Measurements from ENCODE around the gene PGLYRP3. TPM values are rescaled to one million over a fixed set of nuclear protein-coding genes. Genes with fewer than 3 reads are reported as not detected.

PGLYRP3 gene
- total and polyA plus RNA-seq, 2 of the 8 experiments (the other 6 are each of a cell fraction or from before 2014, with no cell fraction given), result not detected

GRCh38 chr1:153292740-153293479 is 19.8 kb downstream of the PGLYRP3 start:
- no peak overlapping the region for H3K4me2 ChIP-seq (ENCODE audit: insufficient read depth in 1 of 2, low read depth in 2 of 2, low read length in 2 of 2)
- no peak overlapping the region for H3K4me3 ChIP-seq (ENCODE audit: extremely low read depth in 1 of 4, insufficient read depth in 2 of 4, low read depth in 3 of 4, low read length in 4 of 4)
- H3K27me3 ChIP-seq (replicated peaks in 1 of 4; ENCODE audit: control insufficient read depth in 3 of 4, extremely low read depth in 1 of 4, insufficient read depth in 3 of 4, low read length in 3 of 4), result no peaks in the 10 kb centered on the region
- no peak overlapping the region for H2BK15ac ChIP-seq (ENCODE audit: low read length)
- H4K91ac ChIP-seq (replicated peaks; ENCODE audit: insufficient read length, low read length), result peak overlapping the region; percentile 51
- H2BK120ac ChIP-seq (replicated peaks; ENCODE audit: low read depth, low read length), result no peak overlapping the region
- no peak overlapping the region for H4K5ac ChIP-seq (ENCODE audit: insufficient read length, low read depth, low read length)
- FAIRE-seq, result no peak
- H2BK5ac ChIP-seq (ENCODE audit: low read depth, low read length), result no peak overlapping the region
- no peaks in the 10 kb centered on the region for H3K79me1 ChIP-seq (ENCODE audit: low read depth, low read length)
- H3K9me3 ChIP-seq (ENCODE audit: insufficient read depth in 2 of 2, low read depth in 1 of 2, low read length in 1 of 2), result no peaks in the 10 kb centered on the region
- peaks cover 0 to 5% (median 2%) of the 10 kb centered on the region in 4 experiments; a peak in 3 of 7 replicates for H3K4me1 ChIP-seq (replicated peaks in 1 of 4; ENCODE audit: control insufficient read depth in 3 of 4, insufficient read depth in 4 of 4, low read length in 3 of 4)
- no peak overlapping the region for H2BK20ac ChIP-seq (ENCODE audit: low read length)
- ChIA-PET POLR2A (ENCODE audit: partially characterized antibody) (no interaction called here), CTCF (ENCODE audit: partially characterized antibody) (interaction anchor here (0.6 to 1.8 kb wide), 4 partner anchors 10 to 17 kb away, joined by 3 to 7 read pairs (median 4); no protein-coding TSS in a partner anchor)
- H3K9ac ChIP-seq (replicated peaks in 1 of 4; ENCODE audit: extremely low read depth in 1 of 4, low read depth in 3 of 4, low read length in 3 of 4), result no peak overlapping the region
- peaks cover 2% of the 10 kb centered on the region; the same call in 1 of the 2 replicates for H3K23me2 ChIP-seq (ENCODE audit: low read depth, low read length)
- peak overlapping the region; percentile 68; the same call in 1 of the 2 replicates for H2BK12ac ChIP-seq (ENCODE audit: low read depth, low read length)
- H3K18ac ChIP-seq (ENCODE audit: extremely low read depth, low read length), result no peak overlapping the region
- no peaks in the 10 kb centered on the region for H3K36me3 ChIP-seq (ENCODE audit: control insufficient read depth in 2 of 4, insufficient read depth in 4 of 4, low read length in 3 of 4)
- H3K79me2 ChIP-seq (ENCODE audit: control insufficient read depth in 1 of 2, insufficient read depth in 2 of 2, low read length in 2 of 2), result no peaks in the 10 kb centered on the region
- no peak overlapping the region for H3K56ac ChIP-seq (replicated peaks; ENCODE audit: insufficient read length, low read depth, low read length)
- H4K8ac ChIP-seq (ENCODE audit: extremely low read depth, insufficient read depth, low read length), result peak overlapping the region; percentile 51
- no peak overlapping the region for H2AK5ac ChIP-seq (ENCODE audit: low read depth, low read length)
- H3K14ac ChIP-seq (ENCODE audit: insufficient read length), result no peak overlapping the region
- H3K23ac ChIP-seq (ENCODE audit: insufficient read length), result no peak overlapping the region
- no peaks in the 10 kb centered on the region for H4K20me1 ChIP-seq (replicated peaks in 1 of 2; ENCODE audit: control insufficient read depth in 1 of 2, insufficient read depth in 2 of 2, low read length in 2 of 2)
- TF ChIP-seq SAP30 (IDR thresholded peaks at IDR 0.05; ENCODE audit: insufficient read depth, insufficient replicate concordance, low read length), result no peak
- TF ChIP-seq, protein P1, sequence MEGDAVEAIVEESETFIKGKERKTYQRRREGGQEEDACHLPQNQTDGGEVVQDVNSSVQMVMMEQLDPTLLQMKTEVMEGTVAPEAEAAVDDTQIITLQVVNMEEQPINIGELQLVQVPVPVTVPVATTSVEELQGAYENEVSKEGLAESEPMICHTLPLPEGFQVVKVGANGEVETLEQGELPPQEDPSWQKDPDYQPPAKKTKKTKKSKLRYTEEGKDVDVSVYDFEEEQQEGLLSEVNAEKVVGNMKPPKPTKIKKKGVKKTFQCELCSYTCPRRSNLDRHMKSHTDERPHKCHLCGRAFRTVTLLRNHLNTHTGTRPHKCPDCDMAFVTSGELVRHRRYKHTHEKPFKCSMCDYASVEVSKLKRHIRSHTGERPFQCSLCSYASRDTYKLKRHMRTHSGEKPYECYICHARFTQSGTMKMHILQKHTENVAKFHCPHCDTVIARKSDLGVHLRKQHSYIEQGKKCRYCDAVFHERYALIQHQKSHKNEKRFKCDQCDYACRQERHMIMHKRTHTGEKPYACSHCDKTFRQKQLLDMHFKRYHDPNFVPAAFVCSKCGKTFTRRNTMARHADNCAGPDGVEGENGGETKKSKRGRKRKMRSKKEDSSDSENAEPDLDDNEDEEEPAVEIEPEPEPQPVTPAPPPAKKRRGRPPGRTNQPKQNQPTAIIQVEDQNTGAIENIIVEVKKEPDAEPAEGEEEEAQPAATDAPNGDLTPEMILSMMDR (IDR thresholded peaks at IDR 0.05; ENCODE audit: control extremely low read depth in 1 of 3, insufficient read depth in 1 of 3, low read depth in 1 of 3, low read length in 3 of 3), result peak; percentile 13 to 22 (median 15); a peak in 3 of 4 replicates
- H2AFZ ChIP-seq (ENCODE audit: low read length), result no peak overlapping the region
- WGBS, 2 experiments (ENCODE audit: extremely low coverage in 1 of 2, insufficient coverage in 1 of 2, insufficient read length in 1 of 2, insufficient replicate concordance in 2 of 2, low coverage in 1 of 2, low lambda C conversion rate in 2 of 2, missing lambda C conversion rate in 1 of 2), result 79% methylated on average over 24 of the region's 25 CpGs; no CpG with 5 or more reads in 1 of the 2 experiments
- peak in 1 of 2 experiments; percentile 61 for DNase-seq (ENCODE audit: low read depth in 1 of 2, low spot score in 2 of 2)
- H3K4ac ChIP-seq (replicated peaks; ENCODE audit: insufficient read length, low read depth, low read length), result no peak overlapping the region
- no peak overlapping the region for H3K27ac ChIP-seq (ENCODE audit: low read depth, low read length)

All from H1 (cell line).